Activated CD4-positive, alpha-beta T cell treated with anti-CD3 and anti-CD28 coated beads, Interleukin-2, amount 50 U/mL, for 24 hours (primary cell): ENCODE data around the gene ATF3.
A peak's percentile ranks its signal among the peaks of the same experiment; 100 is the strongest.

Experiments used
- DNase-seq, 2 donors: peaks; one replicate each; pipeline ENCODE4 v3.0.0-alpha.2; 2020; ENCODE audit warnings: low read depth in 1 of 2, low spot score in 1 of 2

The ATF3 gene

DNA sequence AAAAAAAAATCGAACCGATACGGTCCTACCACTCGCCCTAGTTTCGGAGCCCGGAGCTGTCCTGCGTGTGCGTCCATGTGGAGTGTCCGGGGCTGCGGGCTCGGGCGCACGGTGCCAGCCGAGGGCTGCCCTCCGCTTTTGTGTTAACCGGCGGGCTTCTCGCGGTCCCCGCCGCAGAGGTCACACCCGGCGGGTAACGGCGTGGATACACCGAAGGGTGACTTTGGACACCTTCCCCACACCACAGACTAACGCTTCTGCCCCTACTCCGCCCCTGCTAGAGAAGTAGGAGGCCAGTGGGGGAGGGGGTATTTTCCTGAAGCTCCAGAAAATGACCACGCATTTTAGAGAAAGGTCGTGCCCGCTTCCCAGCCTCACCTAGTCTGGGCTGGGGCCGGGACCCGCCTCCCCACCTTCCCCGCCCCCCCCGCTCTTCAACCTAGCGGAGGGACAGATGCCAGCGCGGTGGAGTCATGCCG lies 609 bp upstream of the ATF3 start:
- no peak for DNase-seq

DNA sequence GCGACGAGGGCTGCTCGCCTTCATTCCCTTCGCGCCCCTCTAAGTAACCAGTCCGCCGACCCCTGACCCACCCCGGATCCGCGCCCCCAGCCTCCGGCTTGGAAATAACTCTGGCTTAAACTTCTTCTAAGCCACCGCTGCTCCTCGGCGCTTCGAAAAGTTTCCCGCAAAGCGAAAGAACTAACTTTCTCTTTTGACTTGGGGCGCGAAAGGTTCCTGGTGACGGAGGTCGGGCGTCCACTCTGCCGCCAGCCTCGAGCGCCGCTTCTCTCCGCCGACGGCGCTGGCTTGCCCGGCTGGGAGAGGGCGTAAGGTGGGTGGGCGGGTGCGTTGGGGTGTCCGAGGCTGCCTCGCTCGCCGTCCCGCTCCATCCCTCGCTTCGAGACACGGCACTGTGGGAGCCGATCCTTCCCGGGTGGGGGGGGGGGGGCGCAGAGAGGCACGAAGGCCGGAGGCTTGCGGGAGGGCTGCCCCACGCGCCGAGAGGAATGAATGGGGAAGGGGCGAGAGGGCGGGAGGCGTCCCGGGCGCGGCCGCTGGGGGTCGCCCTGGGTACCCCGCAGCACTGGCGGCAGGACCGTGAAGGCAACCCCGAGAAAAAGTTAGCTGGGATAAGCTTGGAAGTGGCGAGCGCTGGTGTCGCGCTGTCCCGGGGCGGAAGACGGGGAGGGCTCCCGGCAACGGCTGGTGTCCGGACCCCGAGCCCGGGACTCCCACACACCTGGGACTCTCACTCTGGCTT lies 569 bp downstream of the ATF3 start:
- DNase-seq: peak; percentile 17 to 33

DNA sequence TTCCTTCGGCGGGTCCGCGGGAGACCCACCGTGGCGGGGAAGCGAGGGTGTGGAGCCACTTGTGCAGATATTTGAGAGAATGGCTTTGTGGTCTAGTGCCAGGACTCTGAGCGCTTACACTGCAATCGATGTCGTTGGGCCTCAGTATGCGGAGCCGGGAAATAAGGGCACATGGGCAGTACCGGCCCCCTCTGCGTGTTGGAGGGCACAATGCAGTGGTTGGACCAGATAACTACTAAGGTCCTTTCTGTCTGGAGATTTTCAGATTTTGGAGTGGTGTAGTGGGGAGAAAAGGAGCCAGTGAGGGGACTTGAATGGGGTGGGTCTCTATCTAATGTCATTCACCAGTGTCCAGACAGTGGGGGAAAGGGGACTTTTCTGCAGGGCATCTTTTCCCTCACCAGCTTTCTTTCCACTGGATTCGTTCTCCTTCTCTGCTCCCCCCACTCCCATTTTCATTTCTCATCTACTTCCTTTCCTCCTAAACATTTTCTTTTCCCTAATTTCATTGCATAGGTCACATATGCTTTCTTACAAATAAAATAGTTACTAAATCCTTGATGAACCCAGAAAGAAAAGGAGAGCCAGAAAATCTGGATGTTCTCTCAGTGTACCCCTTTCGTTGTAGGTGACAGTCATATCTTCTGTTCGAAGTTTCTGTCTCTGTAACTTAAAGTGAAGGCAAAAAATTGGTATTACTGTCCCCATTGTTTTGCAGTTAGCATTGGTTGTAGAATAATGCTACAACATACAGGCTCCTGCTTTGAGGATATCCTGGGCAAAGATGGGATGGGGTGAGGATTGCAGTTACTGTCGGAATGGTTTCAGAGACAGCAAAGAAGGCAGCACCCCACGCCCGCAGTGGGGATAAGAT lies 1.4 kb downstream of the ATF3 start:
- peak in 1 of 2 donors; percentile 15 for DNase-seq

DNA sequence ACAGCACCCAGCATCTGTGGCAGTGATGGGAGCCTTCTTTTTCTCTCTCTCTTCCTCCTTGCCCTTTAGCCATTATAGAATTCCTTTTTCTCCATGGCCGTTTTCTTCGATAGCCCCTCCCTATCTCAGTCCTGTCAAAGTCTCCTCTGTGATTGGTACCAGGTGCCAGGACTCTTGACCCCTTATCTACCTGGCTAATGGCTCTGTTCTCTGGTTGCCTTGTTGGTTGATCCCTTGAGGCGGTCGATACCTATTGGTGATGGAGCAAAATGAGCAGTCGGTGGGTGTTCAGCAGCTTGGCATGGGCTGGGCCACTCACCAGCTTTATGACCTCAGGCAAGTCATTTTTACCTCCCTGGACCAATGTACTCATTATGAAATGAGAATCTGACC lies 2.0 kb downstream of the ATF3 start:
- DNase-seq: no peak

DNA sequence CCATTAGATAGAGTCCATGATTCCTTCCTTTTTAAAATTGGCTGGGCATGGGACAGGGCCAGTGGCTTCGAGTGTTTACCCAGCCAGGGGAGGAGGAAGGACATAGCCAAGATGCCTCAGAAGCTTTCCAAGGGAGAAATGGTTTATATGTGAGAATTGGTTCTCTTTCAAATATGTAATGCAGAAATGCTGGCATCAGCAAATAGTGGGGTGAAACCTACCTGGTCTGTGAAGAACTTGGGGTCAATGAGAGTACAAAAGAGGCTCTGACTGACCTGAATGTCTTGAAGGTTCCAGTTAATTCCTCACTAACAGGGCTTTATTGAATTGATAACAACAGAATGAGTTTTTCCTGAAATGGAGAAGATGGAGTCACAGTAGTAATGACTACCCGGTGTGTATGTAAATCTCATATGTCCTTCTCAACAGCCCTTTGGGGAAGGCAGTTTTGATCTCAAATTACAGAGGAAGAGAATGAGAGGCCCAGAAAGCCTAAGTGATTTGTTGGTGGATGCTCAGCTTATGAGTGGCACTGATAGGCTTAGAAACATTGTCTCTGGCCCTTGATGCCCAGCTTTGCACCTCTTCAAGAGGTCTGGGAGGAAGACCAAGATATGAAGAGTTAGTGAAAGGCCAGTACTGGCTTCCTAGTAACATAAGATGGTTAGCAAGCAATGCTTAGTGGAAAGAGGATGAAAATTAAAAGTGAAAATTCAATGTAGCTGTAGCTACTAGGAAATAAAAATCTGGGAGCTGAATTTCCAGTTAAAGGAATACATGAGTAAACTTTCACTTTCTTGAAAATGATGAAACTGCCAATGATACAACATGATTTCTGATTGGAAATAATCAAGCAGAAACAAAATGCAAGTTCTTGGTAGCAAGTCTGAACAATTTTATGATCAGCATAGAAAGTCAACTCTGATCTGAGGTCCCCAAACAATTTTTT lies 2.7 kb downstream of the ATF3 start:
- DNase-seq: no peak

DNA sequence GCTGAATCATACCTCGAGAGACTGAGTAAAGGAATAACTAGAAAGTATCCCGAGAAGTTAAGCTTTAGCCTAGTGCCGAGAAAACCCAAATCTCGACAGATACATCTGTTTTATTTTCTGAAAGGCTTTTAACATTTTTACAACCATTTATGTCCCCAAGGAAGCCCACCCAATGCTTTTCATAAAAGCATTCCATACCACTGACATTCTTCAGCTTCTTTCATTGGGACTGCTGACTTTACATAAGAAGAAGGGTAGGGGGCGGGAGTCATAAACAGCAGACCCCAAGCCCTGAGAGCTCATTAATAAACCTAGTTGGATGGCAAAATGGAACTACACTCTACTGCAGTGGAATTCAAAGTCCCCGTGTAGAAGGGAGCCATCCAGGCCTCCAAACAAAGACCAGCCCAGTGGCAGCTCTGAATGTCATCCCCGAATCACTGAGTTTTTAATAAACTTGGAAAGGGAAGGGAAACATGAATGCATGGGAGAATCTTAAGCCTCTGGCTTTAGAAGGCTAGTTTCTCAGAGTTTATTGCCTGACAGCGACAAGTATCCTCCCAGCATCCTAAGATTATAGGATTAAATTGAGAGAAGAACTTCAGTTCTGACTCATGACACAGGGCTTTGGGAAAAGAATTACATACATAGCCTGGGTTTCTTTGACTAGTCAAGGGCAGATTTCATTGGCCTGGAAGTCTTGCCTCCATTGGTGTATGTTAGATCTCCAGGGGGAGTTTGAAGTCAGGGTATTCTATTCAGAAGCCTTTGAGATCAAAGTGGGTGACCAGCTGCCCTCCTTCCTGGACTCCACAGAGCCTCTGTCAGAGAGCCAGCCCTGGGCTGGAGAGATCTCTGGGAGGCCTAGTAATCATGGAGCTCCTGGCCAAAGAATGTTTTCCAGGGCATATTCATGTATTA lies 3.7 kb downstream of the ATF3 start:
- DNase-seq: no peak

DNA sequence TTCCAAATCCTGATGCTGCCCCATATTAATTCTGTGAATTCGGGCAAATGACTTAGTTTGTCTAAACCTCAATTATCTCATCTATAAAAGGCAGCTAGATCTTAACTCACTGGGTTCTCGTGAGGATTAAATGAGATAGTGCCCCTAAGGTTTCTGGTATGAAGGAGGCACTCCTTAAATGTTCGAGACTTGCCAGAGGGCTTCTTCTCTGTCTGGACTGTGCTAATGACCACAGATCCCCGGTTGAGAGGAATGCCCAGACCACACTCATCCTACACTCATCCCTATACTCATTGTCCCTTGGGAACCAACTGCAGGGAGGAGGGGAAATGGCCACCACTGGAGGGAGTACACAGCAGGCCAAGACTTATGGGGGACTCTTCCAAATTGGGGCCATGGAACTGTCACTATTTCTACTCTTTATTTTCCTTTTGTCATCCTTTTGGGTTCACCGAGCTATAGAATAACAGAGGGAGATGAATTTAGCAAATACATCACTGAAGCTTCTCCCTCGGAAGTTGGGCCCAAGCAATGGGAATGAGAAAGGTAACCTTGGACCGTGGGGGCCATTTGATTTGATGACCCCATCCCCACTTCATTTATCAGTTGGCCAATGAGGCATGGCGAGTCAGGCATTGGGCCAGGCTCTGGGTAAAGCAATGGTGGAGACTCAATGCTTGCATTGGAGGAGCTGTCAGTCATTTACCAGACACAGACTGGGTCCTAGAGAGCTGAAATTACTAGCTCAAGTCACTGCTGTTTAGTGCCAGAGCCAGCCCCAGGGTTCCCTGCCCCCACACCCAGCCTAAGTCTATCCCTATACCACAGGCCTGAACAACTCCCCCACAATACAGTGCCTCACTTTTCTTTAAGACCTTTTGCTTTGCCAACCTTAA lies 5.1 kb downstream of the ATF3 start:
- DNase-seq: no peak

DNA sequence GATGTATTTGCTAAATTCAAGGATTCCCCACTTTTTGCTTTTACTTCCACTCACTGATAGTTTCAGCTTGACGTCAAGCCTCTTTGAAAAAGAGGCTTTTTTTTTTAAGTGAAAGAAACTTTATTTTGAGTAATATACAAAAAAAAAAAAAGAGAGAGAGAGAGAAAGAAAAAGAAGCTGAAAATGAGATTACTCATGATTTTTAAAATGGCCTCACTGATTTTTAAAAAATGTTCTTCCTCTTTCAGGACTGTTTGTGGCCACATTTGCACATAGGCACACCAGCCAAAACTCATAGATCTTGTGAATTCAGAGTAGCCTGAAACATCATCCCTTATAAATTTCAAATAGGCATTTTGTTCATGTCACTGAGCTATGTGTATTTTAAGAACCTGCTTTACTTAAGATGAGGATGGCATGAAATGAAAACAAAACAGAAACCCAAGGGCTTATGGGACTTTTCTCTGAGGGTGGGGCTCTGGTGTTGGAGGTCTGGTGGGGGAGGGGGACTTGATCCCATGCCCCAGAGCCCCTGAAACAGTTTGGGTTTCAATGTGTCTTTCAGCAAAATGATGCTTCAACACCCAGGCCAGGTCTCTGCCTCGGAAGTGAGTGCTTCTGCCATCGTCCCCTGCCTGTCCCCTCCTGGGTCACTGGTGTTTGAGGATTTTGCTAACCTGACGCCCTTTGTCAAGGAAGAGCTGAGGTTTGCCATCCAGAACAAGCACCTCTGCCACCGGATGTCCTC lies 6.1 kb downstream of the ATF3 start:
- no peak for DNase-seq

DNA sequence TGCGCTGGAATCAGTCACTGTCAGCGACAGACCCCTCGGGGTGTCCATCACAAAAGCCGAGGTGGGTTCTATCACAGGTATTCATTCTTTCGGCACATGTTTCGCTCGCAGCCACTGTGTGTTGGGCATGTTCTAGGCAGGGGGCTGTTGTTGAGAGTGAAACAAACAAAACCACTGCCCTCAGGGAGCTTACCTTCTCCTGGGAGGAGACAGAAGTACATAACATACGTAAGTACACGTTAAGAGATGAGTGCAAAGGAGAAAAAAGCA lies 6.6 kb downstream of the ATF3 start:
- no peak for DNase-seq

DNA sequence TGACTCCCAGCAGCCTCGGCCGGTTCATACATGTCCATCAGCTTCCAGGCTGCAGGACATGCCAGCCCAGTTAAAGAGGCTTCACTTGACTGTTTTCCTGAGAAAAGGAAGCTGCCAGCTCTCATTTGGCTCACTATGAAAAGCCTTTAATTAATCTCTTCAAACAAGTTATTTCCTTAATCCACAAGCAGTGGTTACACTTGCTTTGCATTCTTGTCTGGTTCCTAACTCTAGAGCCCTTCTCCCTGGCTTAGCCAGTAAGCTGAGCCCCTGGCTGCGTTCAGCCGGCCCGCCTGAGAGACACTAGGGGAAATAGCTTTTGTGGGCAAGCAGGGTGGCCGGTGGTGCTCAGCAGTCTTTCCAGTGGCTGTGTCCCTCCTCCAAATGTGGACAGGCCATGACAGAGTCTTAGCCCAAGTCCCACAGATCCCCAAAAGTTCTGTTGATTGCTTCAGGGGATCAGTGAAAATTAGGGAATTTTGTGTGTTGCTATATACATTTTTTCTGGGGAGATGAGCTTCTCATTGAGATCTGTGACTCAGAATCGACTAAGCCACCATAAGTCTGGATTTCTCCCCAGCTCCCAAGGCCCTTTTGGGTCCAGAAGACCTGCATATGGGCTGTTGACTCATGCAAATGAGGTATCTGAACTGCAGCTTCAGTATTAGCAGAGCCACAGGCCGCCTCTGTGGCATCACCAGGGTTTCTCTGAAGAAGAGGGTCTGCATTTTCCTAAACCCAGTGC lies 10.1 kb downstream of the ATF3 start:
- no peak for DNase-seq

DNA sequence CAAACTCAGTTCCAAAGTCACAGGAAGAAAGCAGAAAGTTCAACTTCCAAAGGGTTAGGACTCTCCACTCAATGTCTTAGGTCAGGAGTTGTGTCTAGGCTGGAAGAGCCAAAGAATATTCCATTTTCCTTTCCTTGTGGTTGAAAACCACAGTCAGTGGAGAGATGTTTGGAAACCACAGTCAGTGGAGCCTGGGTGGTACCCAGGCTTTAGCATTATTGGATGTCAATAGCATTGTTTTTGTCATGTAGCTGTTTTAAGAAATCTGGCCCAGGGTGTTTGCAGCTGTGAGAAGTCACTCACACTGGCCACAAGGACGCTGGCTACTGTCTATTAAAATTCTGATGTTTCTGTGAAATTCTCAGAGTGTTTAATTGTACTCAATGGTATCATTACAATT lies 11.7 kb downstream of the ATF3 start:
- DNase-seq: no peak

DNA sequence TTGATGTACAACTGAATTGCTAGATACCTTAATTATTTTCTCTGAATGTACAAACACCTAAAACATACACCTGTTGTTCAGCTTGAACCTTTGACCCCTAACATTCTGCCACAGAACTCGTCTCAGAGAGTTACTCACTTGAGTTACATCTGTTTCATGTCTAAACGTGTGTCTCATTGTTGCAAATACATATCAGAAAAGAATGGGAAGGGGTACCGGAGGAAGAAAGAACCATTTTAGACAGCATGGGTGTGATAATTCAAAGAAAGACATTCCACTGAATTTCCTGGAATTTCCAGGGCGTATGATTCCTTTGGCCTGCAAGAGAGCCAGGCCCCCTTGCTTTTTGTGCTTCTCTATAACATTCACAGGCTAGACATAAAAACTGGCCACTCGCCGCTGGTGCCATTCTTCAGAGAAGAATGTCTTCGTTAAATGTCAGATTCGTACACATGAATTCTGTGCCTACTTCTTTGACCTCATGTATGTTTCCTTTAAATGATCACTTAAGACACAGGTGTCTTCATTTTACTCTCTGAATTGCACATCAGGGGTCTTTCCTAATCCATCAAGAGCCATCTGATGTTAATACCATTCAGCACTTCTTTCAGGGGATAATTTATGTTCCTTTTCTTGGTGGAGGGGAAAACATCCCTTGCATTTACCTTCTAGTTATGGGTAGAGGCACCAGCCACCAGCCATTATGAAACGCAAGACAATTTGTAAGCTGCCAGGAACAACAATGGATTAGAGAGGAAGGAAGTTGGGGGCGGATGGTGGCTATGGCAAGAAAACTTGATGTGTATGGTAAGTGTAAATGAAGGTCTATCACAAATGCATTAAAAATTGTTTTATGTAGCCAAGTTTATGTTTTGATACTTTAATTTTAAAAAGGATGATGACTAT lies 12.7 kb downstream of the ATF3 start:
- DNase-seq: no peak

DNA sequence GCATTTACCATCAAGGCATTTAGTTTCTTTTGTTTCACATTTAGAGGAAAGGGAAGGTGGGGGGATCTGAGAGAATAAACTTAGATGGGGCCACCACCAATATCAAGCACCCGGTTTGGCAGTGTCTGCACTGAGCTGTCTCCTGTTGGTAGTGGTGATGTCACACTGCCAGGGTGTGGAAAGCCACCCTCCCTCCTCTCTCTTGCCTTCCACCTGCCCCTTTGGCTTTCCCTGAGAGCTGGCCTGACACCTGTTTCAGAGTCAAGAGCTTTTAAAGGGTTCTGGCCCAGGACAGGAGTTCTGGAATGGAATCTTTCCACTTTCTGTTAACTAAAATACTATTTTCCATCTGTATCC lies 13.4 kb downstream of the ATF3 start:
- DNase-seq: no peak

DNA sequence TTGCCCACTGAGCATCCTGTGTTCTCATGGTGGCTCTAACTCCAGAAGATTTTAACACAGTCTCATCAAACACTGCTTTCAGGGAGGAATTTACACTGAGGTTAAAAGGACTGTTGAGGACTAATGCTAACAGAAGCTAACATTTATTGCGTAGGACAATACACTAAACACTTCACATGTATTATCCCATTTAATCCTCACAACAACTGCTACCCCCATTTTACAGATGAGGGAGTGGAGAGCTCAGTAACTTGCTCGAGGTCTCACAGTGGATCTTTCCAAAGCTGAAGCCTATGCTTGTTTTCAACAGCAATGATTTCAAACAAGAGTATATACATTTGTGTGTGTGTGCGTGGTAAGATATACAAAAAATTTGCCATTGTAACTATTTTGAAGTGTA lies 13.9 kb downstream of the ATF3 start:
- no peak for DNase-seq

DNA sequence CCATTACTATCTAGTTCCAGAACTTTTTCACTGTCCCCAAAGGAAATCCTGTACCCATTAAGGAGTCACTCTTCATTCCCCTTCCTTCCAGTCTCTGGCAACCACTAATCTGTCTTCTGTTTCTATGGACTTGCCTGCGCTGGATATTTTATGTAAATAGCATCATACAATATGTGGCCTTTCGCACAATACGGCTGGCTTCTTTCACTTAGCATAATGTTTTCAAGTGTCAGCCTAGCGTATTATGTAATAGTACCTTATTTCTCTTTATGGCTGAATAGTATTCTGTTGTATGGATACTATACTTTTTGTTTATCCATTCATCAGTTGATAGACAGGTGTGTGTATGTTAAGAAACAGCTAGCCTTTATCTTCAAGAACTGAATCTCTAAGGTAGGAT lies 14.3 kb downstream of the ATF3 start:
- no peak for DNase-seq

DNA sequence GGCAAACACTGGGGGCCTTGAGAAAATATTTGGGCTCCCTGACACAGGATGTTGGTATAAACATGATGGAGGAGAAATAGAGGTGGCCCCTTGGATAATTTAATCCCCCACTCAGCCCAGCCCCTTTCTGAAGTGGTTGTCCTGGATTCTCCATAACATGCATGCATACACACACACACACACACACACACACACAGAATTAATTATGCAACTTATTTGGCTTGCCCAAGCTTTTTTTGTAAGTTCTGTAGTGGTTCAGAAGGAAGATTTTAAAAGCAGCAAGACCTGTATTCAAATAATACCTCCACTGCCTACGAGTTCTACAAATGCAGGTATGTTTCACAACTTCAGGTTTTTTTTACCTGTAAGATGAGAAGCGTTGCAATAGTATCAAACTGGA lies 15.0 kb downstream of the ATF3 start:
- DNase-seq: no peak

DNA sequence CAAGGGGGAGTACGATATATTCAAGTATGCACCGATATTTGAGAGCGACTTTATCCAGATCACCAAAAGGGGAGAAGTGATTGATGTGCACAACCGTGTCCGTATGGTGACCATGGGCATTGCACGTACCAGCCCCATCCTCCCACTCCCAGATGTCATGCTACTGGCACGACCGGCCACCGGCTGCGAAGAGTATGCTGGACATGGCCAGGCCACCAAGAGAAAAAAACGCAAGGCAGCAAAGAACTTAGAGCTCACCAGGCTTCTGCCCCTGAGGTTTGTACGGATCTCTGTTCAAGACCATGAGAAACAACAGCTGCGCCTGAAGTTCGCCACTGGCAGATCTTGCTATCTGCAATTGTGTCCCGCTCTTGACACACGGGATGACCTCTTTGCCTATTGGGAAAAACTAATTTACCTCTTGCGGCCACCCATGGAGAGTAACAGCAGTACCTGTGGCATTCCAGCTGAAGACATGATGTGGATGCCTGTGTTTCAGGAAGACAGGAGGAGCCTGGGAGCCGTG lies 16.5 kb downstream of the ATF3 start:
- DNase-seq: no peak
